ENCODE measurements around the gene SLC30A9.

GRCh38 chr4:42074294-42074693, 84.0 kb downstream of the SLC30A9 start:
- TF ChIP-seq, protein P1, sequence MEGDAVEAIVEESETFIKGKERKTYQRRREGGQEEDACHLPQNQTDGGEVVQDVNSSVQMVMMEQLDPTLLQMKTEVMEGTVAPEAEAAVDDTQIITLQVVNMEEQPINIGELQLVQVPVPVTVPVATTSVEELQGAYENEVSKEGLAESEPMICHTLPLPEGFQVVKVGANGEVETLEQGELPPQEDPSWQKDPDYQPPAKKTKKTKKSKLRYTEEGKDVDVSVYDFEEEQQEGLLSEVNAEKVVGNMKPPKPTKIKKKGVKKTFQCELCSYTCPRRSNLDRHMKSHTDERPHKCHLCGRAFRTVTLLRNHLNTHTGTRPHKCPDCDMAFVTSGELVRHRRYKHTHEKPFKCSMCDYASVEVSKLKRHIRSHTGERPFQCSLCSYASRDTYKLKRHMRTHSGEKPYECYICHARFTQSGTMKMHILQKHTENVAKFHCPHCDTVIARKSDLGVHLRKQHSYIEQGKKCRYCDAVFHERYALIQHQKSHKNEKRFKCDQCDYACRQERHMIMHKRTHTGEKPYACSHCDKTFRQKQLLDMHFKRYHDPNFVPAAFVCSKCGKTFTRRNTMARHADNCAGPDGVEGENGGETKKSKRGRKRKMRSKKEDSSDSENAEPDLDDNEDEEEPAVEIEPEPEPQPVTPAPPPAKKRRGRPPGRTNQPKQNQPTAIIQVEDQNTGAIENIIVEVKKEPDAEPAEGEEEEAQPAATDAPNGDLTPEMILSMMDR (conservative IDR thresholded peaks at IDR 0.05 in 1 of 2, IDR thresholded peaks at IDR 0.05 in 1 of 2; ENCODE audit: low read depth in 1 of 2, low read length in 2 of 2), result no peak
- TF ChIP-seq EZH2 (IDR thresholded peaks at IDR 0.05; ENCODE audit: low read length, missing control alignments), result no peak

All from fibroblast of lung (primary cell).